RCC 7860 (cell line): Measurements from ENCODE around the gene HK2.
"Not testable (repeated sequence)": the region's sequence is repeated elsewhere in the genome, so short reads cannot be mapped to it uniquely, and the experiment has no call there.

Experiments
- DNase-seq: peaks from one replicate; pipeline ENCODE4 v3.0.0-alpha.2; 2015; ENCODE audit warnings: low spot score
- FAIRE-seq: peaks from 2 replicates; lab custom pipeline; 2012; peaks lifted over from hg19 to GRCh38; lab: Jason Lieb, UNC

HK2 gene

GRCh38 chr2:74833418-74834233, at the start of gene HK2:
HK2 (plus strand) TSS chr2:74834127; CDS start chr2:74834581, 454 bp downstream.
- peak; percentile 58 for DNase-seq
- no peak for FAIRE-seq

GRCh38 chr2:74789271-74789670, 44.7 kb upstream of the HK2 start:
- no peak for FAIRE-seq
- DNase-seq = no peak

- FAIRE-seq = no peak
- DNase-seq = no peak
These were observed 41.6 kb upstream of the HK2 start for GRCh38 chr2:74792282-74792681.

GRCh38 chr2:74794878-74795277, 39.0 kb upstream of the HK2 start:
- FAIRE-seq = peak; percentile 17
- not testable (repeated sequence) for DNase-seq

- FAIRE-seq (no peak), DNase-seq (no peak)
These were observed 27.5 kb upstream of the HK2 start for GRCh38 chr2:74806355-74806839.

GRCh38 chr2:74806920-74807319, 27.0 kb upstream of the HK2 start:
- FAIRE-seq (no peak), DNase-seq (no peak)

- FAIRE-seq (peak; percentile 20), DNase-seq (no peak)
These were observed 20.9 kb upstream of the HK2 start for GRCh38 chr2:74812787-74813590.

- DNase-seq (no peak), FAIRE-seq (no peak)
These were observed 19.8 kb upstream of the HK2 start for GRCh38 chr2:74814102-74814501.

GRCh38 chr2:74815941-74816340, 18.0 kb upstream of the HK2 start:
- DNase-seq (no peak), FAIRE-seq (no peak)

- DNase-seq (peak; percentile 19), FAIRE-seq (peak; percentile 75)
These were observed 17.2 kb upstream of the HK2 start for GRCh38 chr2:74816540-74817303.

- DNase-seq (no peak), FAIRE-seq (no peak)
These were observed 16.6 kb upstream of the HK2 start for GRCh38 chr2:74817304-74817675.

GRCh38 chr2:74819702-74820101, 14.2 kb upstream of the HK2 start:
- FAIRE-seq = no peak

GRCh38 chr2:74821177-74822126, 12.5 kb upstream of the HK2 start:
- FAIRE-seq (no peak), DNase-seq (no peak)

More at GRCh38 chr2:74819702-74820101, 14.2 kb upstream of the HK2 start:
- DNase-seq = no peak

- DNase-seq (no peak), FAIRE-seq (no peak)
These were observed 11.0 kb upstream of the HK2 start for GRCh38 chr2:74822771-74823566.

GRCh38 chr2:74824679-74825078, 9.2 kb upstream of the HK2 start:
- no peak for DNase-seq
- no peak for FAIRE-seq

- no peak for DNase-seq
These were observed 5.4 kb upstream of the HK2 start for GRCh38 chr2:74828543-74828942.

GRCh38 chr2:74831693-74832530, 2.0 kb upstream of the HK2 start:
- DNase-seq (peak; percentile 59), FAIRE-seq (no peak)

More at GRCh38 chr2:74828543-74828942, 5.4 kb upstream of the HK2 start:
- FAIRE-seq = no peak

- DNase-seq, FAIRE-seq: not testable (repeated sequence)
These were observed 386 bp downstream of the HK2 start for GRCh38 chr2:74834234-74834791.
